H9 (cell line): ENCODE results near the gene TMBIM6. TPM values are rescaled to one million over a fixed set of nuclear protein-coding genes. Genes with fewer than 3 reads are reported as not detected.

Experiments
- DNase-seq: peaks from one replicate; pipeline ENCODE4 v3.0.0-alpha.2; 2017
- H2AFZ ChIP-seq: one replicate; pipeline ENCODE4 v1.6.1; 2013; ENCODE audit warnings: mild to moderate bottlenecking, low read length, control low read depth, moderate library complexity
- H2AK5ac ChIP-seq: 2 replicates; pipeline ENCODE4 v1.6.1; 2013; ENCODE audit warnings: low read length, control low read depth, mixed read lengths; ENCODE audit not compliant: insufficient read length
- H2BK120ac ChIP-seq: one replicate; pipeline ENCODE4 v1.6.1; 2013; ENCODE audit warnings: low read depth, mild to moderate bottlenecking, low read length, control low read depth, inconsistent platforms; ENCODE audit not compliant: poor library complexity, severe bottlenecking
- H2BK12ac ChIP-seq: 2 replicates; pipeline ENCODE4 v1.6.1; 2013; ENCODE audit warnings: low read length, control low read depth, mixed read lengths, low read depth; ENCODE audit not compliant: insufficient read length
- H2BK15ac ChIP-seq: 2 replicates; pipeline ENCODE4 v1.6.1; 2013; ENCODE audit warnings: low read depth, low read length, control low read depth
- H2BK20ac ChIP-seq: one replicate; pipeline ENCODE4 v1.6.1; 2013; ENCODE audit warnings: low read depth, mild to moderate bottlenecking, low read length, control low read depth, inconsistent platforms; ENCODE audit not compliant: poor library complexity, severe bottlenecking
- H2BK5ac ChIP-seq: 2 replicates; pipeline ENCODE4 v1.6.1; 2013; ENCODE audit warnings: low read length, control low read depth, mixed read lengths; ENCODE audit not compliant: insufficient read length
- H3K14ac ChIP-seq: 2 replicates; pipeline ENCODE4 v1.6.1; 2013; ENCODE audit warnings: low read length, control low read depth; ENCODE audit not compliant: insufficient read depth
- H3K18ac ChIP-seq: 2 replicates; pipeline ENCODE4 v1.6.1; 2013; ENCODE audit warnings: low read depth, mild to moderate bottlenecking, mixed read lengths, low read length, control low read depth; ENCODE audit not compliant: insufficient read length
- H3K23ac ChIP-seq: 2 replicates; pipeline ENCODE4 v1.6.1; 2013; ENCODE audit warnings: low read length, control low read depth, mixed read lengths, low read depth; ENCODE audit not compliant: insufficient read length
- H3K23me2 ChIP-seq: 2 replicates; pipeline ENCODE4 v1.6.1; 2013; ENCODE audit warnings: low read depth, mild to moderate bottlenecking, mixed read lengths, low read length, control low read depth; ENCODE audit not compliant: insufficient read length, poor library complexity, severe bottlenecking
- H3K27ac ChIP-seq: 2 replicates; pipeline ENCODE4 v1.5.1; 2013; ENCODE audit warnings: low read length, control low read depth, mixed read lengths, low read depth; ENCODE audit not compliant: insufficient read length
- H3K27me3 ChIP-seq: 2 replicates; pipeline ENCODE4 v1.6.1; 2013; ENCODE audit warnings: low read length, control low read depth, inconsistent platforms; ENCODE audit not compliant: insufficient read depth
- H3K4ac ChIP-seq: 2 replicates; pipeline ENCODE4 v1.6.1; 2013; ENCODE audit warnings: low read depth, mild to moderate bottlenecking, control low read depth, inconsistent platforms, low read length, moderate library complexity
- H3K4me1 ChIP-seq: 2 replicates; pipeline ENCODE4 v1.6.1; 2013; ENCODE audit warnings: low read length, control low read depth, inconsistent platforms; ENCODE audit not compliant: insufficient read depth
- H3K4me2 ChIP-seq: 2 replicates; pipeline ENCODE4 v1.6.1; 2013; ENCODE audit warnings: low read length, control low read depth, mixed read lengths; ENCODE audit not compliant: insufficient read length, insufficient read depth
- H3K56ac ChIP-seq: 2 replicates; pipeline ENCODE4 v1.6.1; 2013; ENCODE audit warnings: low read depth, mild to moderate bottlenecking, mixed read lengths, low read length, control low read depth; ENCODE audit not compliant: insufficient read length
- H3K79me1 ChIP-seq: 2 replicates; pipeline ENCODE4 v1.6.1; 2013; ENCODE audit warnings: low read depth, mild to moderate bottlenecking, moderate library complexity, low read length, control low read depth, inconsistent platforms; ENCODE audit not compliant: insufficient read depth, poor library complexity, severe bottlenecking
- H3K79me2 ChIP-seq: 2 replicates; pipeline ENCODE4 v1.6.1; 2013; ENCODE audit warnings: low read length, control low read depth, inconsistent platforms; ENCODE audit not compliant: insufficient read depth
- H3K9ac ChIP-seq: 2 replicates; pipeline ENCODE4 v1.6.1; 2013; ENCODE audit warnings: low read length, control low read depth, mixed read lengths; ENCODE audit not compliant: insufficient read length; ENCODE audit errors: extremely low read depth
- H3K9me3 ChIP-seq: one replicate; pipeline ENCODE4 v1.6.1; 2013; ENCODE audit warnings: low read depth, low read length, inconsistent platforms; ENCODE audit not compliant: control insufficient read depth
- H3T11ph ChIP-seq: one replicate; pipeline ENCODE4 v1.6.1; 2013; ENCODE audit warnings: mild to moderate bottlenecking, low read length, control low read depth, inconsistent platforms
- H4K20me1 ChIP-seq: one replicate; pipeline ENCODE4 v1.6.1; 2013; ENCODE audit not compliant: control insufficient read depth, insufficient read length, insufficient read depth
- H4K5ac ChIP-seq: 2 replicates; pipeline ENCODE4 v1.6.1; 2013; ENCODE audit warnings: low read depth, mild to moderate bottlenecking, mixed read lengths, low read length, control low read depth; ENCODE audit not compliant: insufficient read length
- H4K8ac ChIP-seq: replicated peaks from 2 replicates; pipeline ENCODE4 v1.6.1; 2013; ENCODE audit warnings: low read length, control low read depth, mixed read lengths, low read depth; ENCODE audit not compliant: insufficient read length
- H4K91ac ChIP-seq: 2 replicates; pipeline ENCODE4 v1.6.1; 2013; ENCODE audit warnings: low read depth, mild to moderate bottlenecking, moderate library complexity, mixed read lengths, low read length, control low read depth; ENCODE audit not compliant: insufficient read length
- H3K27ac Mint-ChIP-seq, 3 experiments: 2 replicates in 2 of 3; 3 replicates in 1 of 3; pipeline ENCODE4 v1.8.0; 2020 to 2021; ENCODE audit warnings: mixed read lengths in 3 of 3, mild to moderate bottlenecking in 1 of 3, moderate library complexity in 1 of 3
- H3K27me3 Mint-ChIP-seq: 2 replicates; pipeline ENCODE4 v1.8.0; 2021; ENCODE audit warnings: low read depth, mild to moderate bottlenecking, moderate library complexity, mixed read lengths
- H3K36me3 Mint-ChIP-seq, 3 experiments: 2 replicates in 2 of 3; 3 replicates in 1 of 3; pipeline ENCODE4 v1.8.0; 2020 to 2021; ENCODE audit warnings: low read depth in 3 of 3, mixed read lengths in 3 of 3; ENCODE audit not compliant: insufficient read depth in 1 of 3
- H3K4me1 Mint-ChIP-seq, 2 experiments: 2 replicates each; pipeline ENCODE4 v1.8.0; 2020; ENCODE audit warnings: mixed read lengths in 2 of 2
- H3K4me3 Mint-ChIP-seq, 2 experiments: 2 replicates in 1 of 2; 3 replicates in 1 of 2; pipeline ENCODE4 v1.8.0; 2020 to 2021; ENCODE audit warnings: mild to moderate bottlenecking in 2 of 2, mixed read lengths in 2 of 2, moderate library complexity in 1 of 2
- H3K9me3 Mint-ChIP-seq, 2 experiments: 2 replicates in 1 of 2; 3 replicates in 1 of 2; pipeline ENCODE4 v1.8.0; 2020; ENCODE audit warnings: mild to moderate bottlenecking in 2 of 2, mixed read lengths in 2 of 2, moderate library complexity in 1 of 2
- CTCF ChIP-seq: fragments of 200-600 bp; sonication (generic); conservative IDR thresholded peaks from 3 replicates; pipeline ENCODE4 v1.8.0; 2021; ENCODE audit warnings: antibody characterized with exemption, mild to moderate bottlenecking
- WGBS: extraction: QIAGEN DNeasy Blood & Tissue Kit; methylation state at CpG from one replicate; pipeline ENCODE4 v1.1.7; 2013; ENCODE audit warnings: missing lambda C conversion rate, low lambda C conversion rate, mixed read lengths; ENCODE audit not compliant: insufficient read length; ENCODE audit errors: extremely low coverage; 5-methylcytosine and 5-hydroxymethylcytosine counted together
- total RNA-seq: library from RNA; stranded (reverse); gene quantifications from 2 replicates; pipeline ENCODE4 v1.2.1, GENCODE V29; 2021

The TMBIM6 gene
- total RNA-seq, 1 experiment from 2014 or later, result 362 TPM

- TF ChIP-seq CTCF, result no peak
- H2AFZ ChIP-seq, result no peak overlapping the region
- no peak overlapping the region for H4K91ac ChIP-seq
- H3K18ac ChIP-seq, result no peak overlapping the region
- H3K4me3 Mint-ChIP-seq, result no peak overlapping the region
- H3K9ac ChIP-seq, result no peak overlapping the region
- H2BK15ac ChIP-seq, result no peak overlapping the region
- WGBS, result no CpG with 5 or more reads among the region's 17 CpGs
- no peak overlapping the region for H4K5ac ChIP-seq
- no peak overlapping the region for H3K56ac ChIP-seq
- no peak overlapping the region for H4K8ac ChIP-seq
- no peak overlapping the region for H3K4me2 ChIP-seq
- no peak overlapping the region for H3T11ph ChIP-seq
- no peak overlapping the region for H3K27ac Mint-ChIP-seq
- no peaks in the 10 kb centered on the region for H3K9me3 ChIP-seq
- H3K23me2 ChIP-seq, result no peaks in the 10 kb centered on the region
- H2BK12ac ChIP-seq, result no peak overlapping the region
- H2BK5ac ChIP-seq, result no peak overlapping the region
- H3K36me3 Mint-ChIP-seq, result peaks cover 10 to 35% (median 15%) of the 10 kb centered on the region in 3 experiments
- no peaks in the 10 kb centered on the region for H3K9me3 Mint-ChIP-seq
- H3K27ac ChIP-seq, result no peak overlapping the region
- no peaks in the 10 kb centered on the region for H3K4me1 Mint-ChIP-seq
- no peaks in the 10 kb centered on the region for H3K79me1 ChIP-seq
- H3K4ac ChIP-seq, result no peak overlapping the region
- H3K79me2 ChIP-seq, result no peaks in the 10 kb centered on the region
- no peaks in the 10 kb centered on the region for H3K27me3 ChIP-seq
- no peak overlapping the region for H3K14ac ChIP-seq
- H2BK120ac ChIP-seq, result no peak overlapping the region
- DNase-seq, result no peak
- H2AK5ac ChIP-seq, result no peak overlapping the region
- no peaks in the 10 kb centered on the region for H3K4me1 ChIP-seq
- no peaks in the 10 kb centered on the region for H4K20me1 ChIP-seq
- no peak overlapping the region for H3K23ac ChIP-seq
- no peak overlapping the region for H2BK20ac ChIP-seq
- H3K27me3 Mint-ChIP-seq, result no peaks in the 10 kb centered on the region
Measured at GRCh38 chr12:49796606-49797448, 55.5 kb downstream of the TMBIM6 start.
